OCI-LY3 (cell line): ENCODE data around the gene DIP2C.
"Not testable (repeated sequence)": the region's sequence is repeated elsewhere in the genome, so short reads cannot be mapped to it uniquely, and the experiment has no call there.

Source experiments
- H2AFZ ChIP-seq: fragments of 200-600, 300-600 bp; shearing (Covaris generic); 2 replicates; pipeline ENCODE4 v1.6.0; 2014; ENCODE audit warnings: antibody characterized with exemption, low read depth, low read length
- H3K27ac ChIP-seq: fragments of 200-600, 300-600 bp; sonication (generic); 2 replicates; pipeline ENCODE4 v1.5.1; 2014; ENCODE audit warnings: mild to moderate bottlenecking, low read length, moderate library complexity, mixed read lengths
- H3K27me3 ChIP-seq: fragments of 200-600, 300-600 bp; sonication (generic); 2 replicates; pipeline ENCODE4 v1.6.1; 2014; ENCODE audit warnings: low read depth, low read length, mixed read lengths
- H3K36me3 ChIP-seq: fragments of 200-600, 300-600 bp; sonication (generic); replicated peaks from 2 replicates; pipeline ENCODE3; 2014; ENCODE audit warnings: low read depth, low read length, mixed read lengths
- H3K4me1 ChIP-seq: fragments of 300-600, 200-600 bp; sonication (generic); 2 replicates; pipeline ENCODE4 v1.6.1; 2014; ENCODE audit warnings: low read length, mixed read lengths
- H3K4me2 ChIP-seq: fragments of 200-600, 300-600 bp; sonication (generic); 2 replicates; pipeline ENCODE4 v1.6.1; 2014; ENCODE audit warnings: low read length, mixed read lengths
- H3K4me3 ChIP-seq: fragments of 300-600, 200-600 bp; sonication (generic); 2 replicates; pipeline ENCODE4 v1.5.1; 2014; ENCODE audit warnings: antibody characterized with exemption, mild to moderate bottlenecking, low read length, moderate library complexity
- H3K79me2 ChIP-seq: fragments of 300-600, 200-600 bp; shearing (Covaris generic); 2 replicates; pipeline ENCODE4 v1.6.1; 2014; ENCODE audit warnings: mild to moderate bottlenecking, low read length, mixed read lengths
- H3K9ac ChIP-seq: fragments of 300-600, 200-600 bp; shearing (Covaris generic); 2 replicates; pipeline ENCODE4 v1.6.0; 2014; ENCODE audit warnings: mild to moderate bottlenecking, low read length, moderate library complexity
- H3K9me3 ChIP-seq: fragments of 200-600, 300-600 bp; shearing (Covaris generic); 2 replicates; pipeline ENCODE4 v1.6.1; 2014; ENCODE audit warnings: low read length, mixed read lengths; ENCODE audit not compliant: insufficient read depth
- H4K20me1 ChIP-seq: fragments of 200-600, 300-600 bp; sonication (generic); 2 replicates; pipeline ENCODE4 v1.6.1; 2016; ENCODE audit warnings: low read length, mixed read lengths; ENCODE audit not compliant: insufficient read depth
- CTCF ChIP-seq: fragments of 200-600, 300-600 bp; sonication (generic); IDR thresholded peaks from 2 replicates; pipeline ENCODE4 v1.5.1; 2014; ENCODE audit warnings: antibody characterized with exemption, low read length, low read depth
- EZH2phosphoT487 ChIP-seq: fragments of 200-600 bp; shearing (Covaris generic); IDR thresholded peaks from 2 replicates; pipeline ENCODE4 v1.6.1; 2018; ENCODE audit warnings: antibody characterized with exemption, mixed run types, low read depth

DIP2C gene

GRCh38 chr10:305034-305433 is 384.4 kb downstream of the DIP2C start:
- Histone ChIP-seq H3K9ac (no peak overlapping the region), H2AFZ (no peak overlapping the region), H3K9me3 (no peaks in the 10 kb centered on the region), H3K4me2 (no peak overlapping the region), H3K4me3 (no peak overlapping the region), H3K79me2 (no peaks in the 10 kb centered on the region), H3K27me3 (no peaks in the 10 kb centered on the region), H3K27ac (no peak overlapping the region), H4K20me1 (no peaks in the 10 kb centered on the region), H3K4me1 (peaks cover 16% of the 10 kb centered on the region), H3K36me3 (no peaks in the 10 kb centered on the region)
- TF ChIP-seq EZH2phosphoT487 (no peak), CTCF (no peak)

GRCh38 chr10:301536-301935 is 387.9 kb downstream of the DIP2C start:
- Histone ChIP-seq H3K9me3 (no peaks in the 10 kb centered on the region), H3K4me2 (no peak overlapping the region), H3K9ac (no peak overlapping the region), H4K20me1 (no peaks in the 10 kb centered on the region), H3K4me1 (peaks cover 19% of the 10 kb centered on the region), H3K27me3 (no peaks in the 10 kb centered on the region), H3K4me3 (no peak overlapping the region), H3K27ac (no peak overlapping the region), H3K79me2 (no peaks in the 10 kb centered on the region), H3K36me3 (no peaks in the 10 kb centered on the region), H2AFZ (no peak overlapping the region)
- no peak for TF ChIP-seq CTCF
- TF ChIP-seq EZH2phosphoT487, result no peak

- H3K79me2 ChIP-seq, H3K4me3 ChIP-seq, H3K27ac ChIP-seq, H3K9me3 ChIP-seq, H2AFZ ChIP-seq, H3K36me3 ChIP-seq, H3K27me3 ChIP-seq, H3K9ac ChIP-seq, H4K20me1 ChIP-seq: not testable (repeated sequence)
- peaks cover 17% of the 10 kb centered on the region for H3K4me1 ChIP-seq
- H3K4me2 ChIP-seq, result peak overlapping the region; percentile 70; the same call in 1 of the 2 replicates
Measured at GRCh38 chr10:300580-300979, 388.9 kb downstream of the DIP2C start.

- TF ChIP-seq CTCF, result no peak
- TF ChIP-seq EZH2phosphoT487, result no peak
- H3K9me3 ChIP-seq, result no peaks in the 10 kb centered on the region
- no peaks in the 10 kb centered on the region for H3K36me3 ChIP-seq
- no peaks in the 10 kb centered on the region for H3K27me3 ChIP-seq
- no peak overlapping the region for H3K9ac ChIP-seq
- H3K4me3 ChIP-seq, result peak overlapping the region; percentile 56
- no peaks in the 10 kb centered on the region for H4K20me1 ChIP-seq
- no peak overlapping the region for H3K27ac ChIP-seq
- H3K4me2 ChIP-seq, result peak overlapping the region; percentile 70
- H3K79me2 ChIP-seq, result no peaks in the 10 kb centered on the region
- peaks cover 17% of the 10 kb centered on the region for H3K4me1 ChIP-seq
- H2AFZ ChIP-seq, result no peak overlapping the region
Measured at GRCh38 chr10:299969-300368, 389.5 kb downstream of the DIP2C start.

GRCh38 chr10:299512-299911 is 390.0 kb downstream of the DIP2C start:
- Histone ChIP-seq H3K79me2 (no peaks in the 10 kb centered on the region), H3K9me3 (no peaks in the 10 kb centered on the region), H3K4me1 (peaks cover 17% of the 10 kb centered on the region), H3K4me2 (peak overlapping the region; percentile 70), H3K36me3 (no peaks in the 10 kb centered on the region), H3K9ac (no peak overlapping the region), H3K27ac (no peak overlapping the region), H4K20me1 (no peaks in the 10 kb centered on the region), H3K27me3 (no peaks in the 10 kb centered on the region), H2AFZ (no peak overlapping the region), H3K4me3 (peak overlapping the region; percentile 56)
- no peak for TF ChIP-seq CTCF
- TF ChIP-seq EZH2phosphoT487, result no peak
